Retinal pigment epithelial cell (primary cell): ENCODE results near the gene RPF1.
A peak's percentile ranks its signal among the peaks of the same experiment; 100 is the strongest.

Source experiments
- DNase-seq: peaks from one replicate; pipeline ENCODE4 v3.0.0-alpha.2; 2010; ENCODE audit warnings: low read depth
- H3K4me3 ChIP-seq: 2 replicates; pipeline ENCODE4 v1.5.1; 2011; ENCODE audit warnings: mild to moderate bottlenecking, low read length, control low read depth, moderate library complexity
- TF ChIP-seq, protein P1 (sequence below): conservative IDR thresholded peaks from 2 replicates; pipeline ENCODE4 v1.5.1; 2011; ENCODE audit warnings: low read depth, low read length, control low read depth, inconsistent platforms

Gene RPF1

DNA sequence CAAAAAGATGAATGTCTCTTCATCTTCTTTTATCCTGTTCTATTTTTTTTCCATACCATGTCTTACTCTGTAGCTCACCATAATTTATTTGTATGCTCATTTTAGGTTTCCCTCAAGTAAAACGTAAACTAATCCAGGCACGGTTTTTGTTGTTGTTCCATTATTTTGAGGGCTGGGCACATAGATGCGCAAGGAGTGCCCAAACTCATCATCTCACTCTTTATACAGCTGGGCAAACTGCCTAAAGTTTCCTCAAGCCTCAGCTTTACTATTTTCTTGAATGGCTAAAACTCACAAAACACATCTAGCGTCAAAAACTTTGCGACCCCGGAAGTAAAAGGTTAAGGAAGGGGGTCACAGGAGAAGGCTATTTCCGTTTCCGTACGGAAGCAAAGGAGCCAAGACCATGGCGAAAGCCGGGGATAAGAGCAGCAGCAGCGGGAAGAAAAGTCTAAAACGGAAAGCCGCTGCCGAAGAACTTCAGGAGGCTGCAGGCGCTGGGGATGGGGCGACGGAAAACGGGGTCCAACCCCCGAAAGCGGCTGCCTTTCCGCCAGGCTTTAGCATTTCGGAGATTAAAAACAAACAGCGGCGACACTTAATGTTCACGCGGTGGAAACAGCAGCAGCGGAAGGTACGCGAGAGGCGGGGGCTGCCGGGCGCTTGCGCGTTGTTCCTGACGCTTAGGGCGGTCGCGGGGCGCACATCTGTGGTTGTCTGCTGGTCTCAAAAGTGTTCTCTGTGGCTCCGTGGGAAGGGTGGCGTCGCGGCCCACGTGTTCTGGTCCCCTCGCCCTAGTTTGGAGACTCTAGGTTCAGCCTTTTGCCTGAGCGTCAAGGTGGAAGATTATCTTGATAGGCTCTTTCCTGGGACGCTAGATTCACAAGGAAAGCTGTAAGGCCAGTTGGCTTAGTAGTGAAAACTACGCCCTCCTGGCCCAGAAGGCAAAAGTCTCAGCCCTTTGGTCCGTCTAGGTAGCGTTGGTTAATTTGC lies at the start of gene RPF1:
TSS of gene RPF1 (plus strand) at position 391 of the 993 bp plus-strand sequence. CDS start at position 407, 16 bp downstream.
- TF ChIP-seq, protein P1, sequence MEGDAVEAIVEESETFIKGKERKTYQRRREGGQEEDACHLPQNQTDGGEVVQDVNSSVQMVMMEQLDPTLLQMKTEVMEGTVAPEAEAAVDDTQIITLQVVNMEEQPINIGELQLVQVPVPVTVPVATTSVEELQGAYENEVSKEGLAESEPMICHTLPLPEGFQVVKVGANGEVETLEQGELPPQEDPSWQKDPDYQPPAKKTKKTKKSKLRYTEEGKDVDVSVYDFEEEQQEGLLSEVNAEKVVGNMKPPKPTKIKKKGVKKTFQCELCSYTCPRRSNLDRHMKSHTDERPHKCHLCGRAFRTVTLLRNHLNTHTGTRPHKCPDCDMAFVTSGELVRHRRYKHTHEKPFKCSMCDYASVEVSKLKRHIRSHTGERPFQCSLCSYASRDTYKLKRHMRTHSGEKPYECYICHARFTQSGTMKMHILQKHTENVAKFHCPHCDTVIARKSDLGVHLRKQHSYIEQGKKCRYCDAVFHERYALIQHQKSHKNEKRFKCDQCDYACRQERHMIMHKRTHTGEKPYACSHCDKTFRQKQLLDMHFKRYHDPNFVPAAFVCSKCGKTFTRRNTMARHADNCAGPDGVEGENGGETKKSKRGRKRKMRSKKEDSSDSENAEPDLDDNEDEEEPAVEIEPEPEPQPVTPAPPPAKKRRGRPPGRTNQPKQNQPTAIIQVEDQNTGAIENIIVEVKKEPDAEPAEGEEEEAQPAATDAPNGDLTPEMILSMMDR: peak; percentile 3
- DNase-seq: peak; percentile 48
- peak within 1 kb of the TSS; percentile 86 for H3K4me3 ChIP-seq

DNA sequence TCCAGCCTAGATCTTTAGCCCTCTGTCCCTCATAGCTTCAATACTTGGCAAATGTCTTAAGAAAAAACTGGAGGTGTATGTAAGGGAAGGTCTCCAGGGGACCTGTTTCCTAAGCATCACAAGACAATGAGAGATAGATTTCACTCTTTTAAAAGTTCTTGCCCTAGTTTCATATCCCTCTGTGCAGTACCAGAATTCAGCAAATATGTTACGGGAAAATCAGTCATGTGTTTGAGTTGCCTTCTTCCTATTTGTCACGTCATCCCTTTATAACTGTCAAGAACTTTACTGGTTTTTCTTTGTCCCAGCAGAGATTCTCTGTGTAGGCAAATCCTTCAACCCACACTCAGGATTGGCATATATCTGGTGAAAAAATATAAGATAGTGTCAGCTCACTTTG lies 48.5 kb upstream of the RPF1 start:
- TF ChIP-seq, protein P1: no peak
- no peak overlapping the region for H3K4me3 ChIP-seq
- DNase-seq: no peak

DNA sequence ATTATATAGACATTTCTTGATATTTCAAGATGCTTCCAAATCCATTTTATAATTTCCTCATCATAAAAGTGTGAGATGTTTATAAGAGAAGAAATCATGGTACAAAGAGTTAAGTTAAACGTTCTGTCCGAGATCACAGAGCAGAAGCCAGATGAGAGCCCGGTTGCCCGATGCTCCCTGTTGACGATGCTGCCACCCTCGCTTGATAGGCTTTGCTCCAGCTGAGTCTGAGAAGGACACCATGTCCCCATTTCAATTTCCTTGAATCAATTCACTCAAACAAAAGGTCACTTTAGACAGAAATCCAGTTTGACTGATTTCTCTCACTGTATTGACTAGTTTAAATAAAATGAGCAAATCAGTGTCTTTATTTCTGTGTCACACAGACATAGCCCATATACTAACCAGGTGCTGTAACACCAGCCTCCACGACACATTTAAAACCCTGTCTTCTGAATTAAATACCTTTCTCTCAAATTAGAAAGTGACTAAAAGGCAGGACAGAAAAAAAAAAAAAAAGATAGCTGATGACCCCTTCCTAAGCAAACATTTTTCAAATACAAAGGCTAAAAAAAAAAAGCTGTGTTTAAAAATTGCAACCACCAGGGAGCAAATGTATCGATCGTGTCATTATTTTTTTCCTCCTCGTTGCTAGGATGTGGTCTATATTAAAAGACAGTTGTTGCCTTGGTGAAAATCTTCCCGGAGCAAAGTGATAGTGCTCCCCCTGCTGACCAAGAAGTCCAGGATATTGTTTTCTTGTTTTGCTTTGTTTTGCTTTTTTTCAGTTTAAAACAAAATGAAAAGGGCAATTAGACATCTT lies 45.6 kb upstream of the RPF1 start:
- TF ChIP-seq, protein P1: peak; percentile 73
- DNase-seq: peak; percentile 29
- peak overlapping the region; percentile 21 for H3K4me3 ChIP-seq

GRCh38 chr1:84434081-84434769 lies 44.8 kb upstream of the RPF1 start:
- no peak for DNase-seq
- TF ChIP-seq, protein P1: no peak
- no peak overlapping the region for H3K4me3 ChIP-seq

DNA sequence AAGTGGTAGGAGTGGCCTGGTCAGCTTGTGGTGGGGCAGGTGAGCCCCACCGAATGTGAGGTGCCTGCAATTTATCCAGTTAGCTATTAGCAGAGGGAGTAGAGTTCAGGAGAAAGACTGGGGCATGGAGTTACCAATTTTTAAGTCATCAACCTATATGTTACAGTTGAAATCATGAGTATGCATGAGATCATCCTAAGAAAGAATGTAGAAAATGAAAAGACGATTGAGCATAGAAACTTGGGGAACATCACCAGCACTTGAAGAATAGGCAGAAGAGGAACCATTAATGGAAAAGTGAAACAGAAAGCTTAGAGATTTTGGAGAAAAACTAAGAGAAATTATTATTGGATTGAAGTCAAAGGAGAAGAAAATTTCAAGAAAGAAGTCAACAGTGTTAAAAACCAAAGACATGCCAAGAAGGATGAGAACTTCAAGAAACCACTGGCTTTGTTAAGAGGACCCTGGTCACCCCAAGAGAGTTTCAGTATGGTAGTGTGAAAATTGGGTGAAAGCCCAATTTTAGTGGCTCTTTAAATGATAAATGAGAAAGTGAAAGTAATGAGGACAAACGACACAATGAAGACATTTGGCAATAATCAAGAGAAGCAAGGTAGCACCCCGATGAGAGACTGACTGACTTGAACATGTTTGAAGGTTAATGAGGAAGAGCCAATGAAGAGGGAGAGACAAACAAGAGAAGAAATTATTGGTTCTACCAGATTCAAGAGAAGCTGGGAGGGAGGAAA lies 44.1 kb upstream of the RPF1 start:
- H3K4me3 ChIP-seq: no peak overlapping the region
- DNase-seq: no peak
- TF ChIP-seq, protein P1: no peak

GRCh38 chr1:84436876-84437655 lies 42.0 kb upstream of the RPF1 start:
- TF ChIP-seq, protein P1: no peak
- DNase-seq: no peak
- H3K4me3 ChIP-seq: no peak overlapping the region
